CD4-positive, alpha-beta T cell (primary cell): ENCODE results near the gene SH3TC2. TPM values are rescaled to one million over a fixed set of nuclear protein-coding genes. Genes with fewer than 3 reads are reported as not detected.
A peak's percentile ranks its signal among the peaks of the same experiment; 100 is the strongest.

Source experiments
- ATAC-seq: fragments of 200-7000 bp; cut with Tn5 transposase; one replicate; pipeline ENCODE4 v1.10.0; 2022; ENCODE audit warnings: mild to moderate bottlenecking; ENCODE audit not compliant: poor library complexity
- CTCF ChIA-PET: fragments of 350-600 bp; sonication (Branson Sonifier 250); formaldehyde crosslinking; loops from one replicate; lab custom pipeline; 2021; ENCODE audit warnings: antibody characterized with exemption, inconsistent platforms; lab: Charles Lee
- POLR2A ChIA-PET: fragments of 350-600 bp; sonication (Branson Sonifier 250); formaldehyde crosslinking; loops from one replicate; lab custom pipeline; 2021; ENCODE audit warnings: antibody characterized with exemption, inconsistent platforms; lab: Charles Lee
- DNase-seq, 14 experiments: peaks; one replicate each; pipeline ENCODE4 v3.0.0-alpha.2; 2013 to 2020; ENCODE audit warnings: mixed read lengths in 2 of 14
- H3K27ac ChIP-seq, 2 donors: one replicate each; pipeline versions ENCODE4 v1.5.1 to v1.7.0; 2013; ENCODE audit warnings: low read length in 2 of 2, low read depth in 1 of 2, mild to moderate bottlenecking in 1 of 2
- H3K27me3 ChIP-seq, 2 experiments: 1 replicate in 1 of 2; 2 replicates in 1 of 2; pipeline versions ENCODE4 v1.6.1 to v1.7.0; 2013; ENCODE audit warnings: low read length in 2 of 2, control low read depth in 1 of 2, mild to moderate bottlenecking in 1 of 2, moderate library complexity in 1 of 2; ENCODE audit not compliant: insufficient read depth in 2 of 2, control insufficient read depth in 1 of 2
- H3K36me3 ChIP-seq: one replicate; pipeline ENCODE4 v1.6.1; 2013; ENCODE audit warnings: low read length, control low read depth; ENCODE audit not compliant: insufficient read depth
- H3K4me1 ChIP-seq: one replicate; pipeline ENCODE4 v1.6.1; 2013; ENCODE audit warnings: low read length, control low read depth; ENCODE audit not compliant: insufficient read depth
- H3K4me3 ChIP-seq: one replicate; pipeline ENCODE4 v1.5.1; 2013; ENCODE audit warnings: mild to moderate bottlenecking, low read length, moderate library complexity
- H3K9me3 ChIP-seq, 2 experiments: 1 replicate in 1 of 2; 2 replicates in 1 of 2; pipeline versions ENCODE4 v1.6.1 to v1.7.0; 2013; ENCODE audit warnings: low read length in 2 of 2, mild to moderate bottlenecking in 2 of 2, control low read depth in 1 of 2, moderate library complexity in 1 of 2; ENCODE audit not compliant: control insufficient read depth in 1 of 2, insufficient read depth in 1 of 2
- H3K27ac Mint-ChIP-seq: one replicate; pipeline ENCODE4 v1.8.0; 2020; ENCODE audit warnings: mixed read lengths
- H3K27me3 Mint-ChIP-seq: one replicate; pipeline ENCODE4 v1.8.0; 2021; ENCODE audit warnings: mixed read lengths
- H3K36me3 Mint-ChIP-seq: one replicate; pipeline ENCODE4 v1.8.0; 2021; ENCODE audit warnings: low read depth, mixed read lengths
- H3K4me1 Mint-ChIP-seq: one replicate; pipeline ENCODE4 v1.8.0; 2021; ENCODE audit warnings: low read depth, mixed read lengths
- H3K4me3 Mint-ChIP-seq: one replicate; pipeline ENCODE4 v1.8.0; 2020; ENCODE audit warnings: mild to moderate bottlenecking, mixed read lengths
- H3K9me3 Mint-ChIP-seq: one replicate; pipeline ENCODE4 v1.8.0; 2020; ENCODE audit warnings: mixed read lengths
- CTCF ChIP-seq: fragments of 200-600 bp; IDR thresholded peaks from one replicate; pipeline ENCODE4 v1.8.0; 2022; ENCODE audit warnings: antibody characterized with exemption, mild to moderate bottlenecking
- intact Hi-C, 2 experiments: fragments of 100-400 bp; cut with DNase I in 1 of 2; cut with micrococcal nuclease in 1 of 2; formaldehyde crosslinking; loops; one replicate each; pipeline versions ENCODE4 v1.15.1 to v1.9.0; 2023 to 2025; cut with DNase I, micrococcal nuclease
- total RNA-seq, 174 experiments: library from RNA in 2 of 174; stranded (reverse) in 2 of 174; gene quantifications; one replicate each; pipeline ENCODE4 v1.2.3 and lab custom pipeline; 2021 to 2026

Gene SH3TC2
- total RNA-seq, 2 experiments from 2014 or later: not detected

GRCh38 chr5:149045089-149045460 is 17.8 kb downstream of the SH3TC2 start:
- Histone ChIP-seq H3K4me3 (no peak overlapping the region), H3K4me1 (no peaks in the 10 kb centered on the region), H3K27ac (no peak overlapping the region), H3K36me3 (no peaks in the 10 kb centered on the region), H3K27me3 (no peaks in the 10 kb centered on the region), H3K9me3 (no peaks in the 10 kb centered on the region)
- Mint-ChIP-seq H3K27me3 (peaks cover 8% of the 10 kb centered on the region), H3K36me3 (no peaks in the 10 kb centered on the region), H3K4me3 (no peak overlapping the region), H3K4me1 (no peaks in the 10 kb centered on the region), H3K27ac (no peak overlapping the region), H3K9me3 (no peaks in the 10 kb centered on the region)
- ATAC-seq (no peak), DNase-seq (no peak)
- intact Hi-C loops: no loop called here
- no peak for TF ChIP-seq CTCF
- CTCF ChIA-PET: no interaction called here
- POLR2A ChIA-PET: interaction anchor here (0.6 kb wide), 1 partner anchor 1078 kb away, joined by 3 read pairs; no protein-coding TSS in a partner anchor

DNA sequence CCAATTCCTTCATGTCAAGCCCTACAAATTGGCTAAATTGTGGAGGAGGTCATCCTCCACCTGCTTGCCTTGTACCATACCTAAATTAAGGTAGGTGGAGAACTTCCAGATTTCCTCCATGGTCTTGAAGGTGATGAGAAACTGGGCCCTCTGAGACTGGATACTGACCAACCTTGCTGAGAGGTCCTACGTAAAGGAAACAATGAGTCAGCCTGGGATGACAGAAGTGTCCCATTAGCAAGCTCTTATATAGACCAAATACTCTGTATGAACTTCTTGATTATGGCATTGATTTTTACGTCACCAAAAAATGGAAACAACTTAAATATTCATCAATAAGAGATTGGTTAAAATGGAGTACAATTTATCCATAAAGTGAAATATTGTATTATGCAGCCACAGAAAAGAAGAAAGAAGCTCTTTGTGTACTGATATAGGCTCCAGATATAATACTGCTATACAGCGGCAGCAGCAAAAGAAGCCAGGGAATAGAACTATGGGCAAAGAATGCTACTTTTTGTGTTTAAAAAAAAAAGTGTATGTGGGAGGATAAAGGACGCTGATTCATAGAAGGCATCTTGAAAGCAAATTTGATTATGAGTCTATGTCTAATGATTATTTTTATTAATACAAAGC is 18.3 kb downstream of the SH3TC2 start:
- no peak overlapping the region for H3K27ac Mint-ChIP-seq
- POLR2A ChIA-PET: interaction anchor here (0.6 kb wide), 1 partner anchor 1077 kb away, joined by 3 read pairs; no protein-coding TSS in a partner anchor
- CTCF ChIA-PET: no interaction called here

GRCh38 chr5:149043641-149044040 is 19.2 kb downstream of the SH3TC2 start:
- no peak overlapping the region for H3K4me3 Mint-ChIP-seq
- no peaks in the 10 kb centered on the region for H3K4me1 ChIP-seq
- H3K36me3 Mint-ChIP-seq: no peaks in the 10 kb centered on the region
- intact Hi-C loops: no loop called here
- ATAC-seq (no peak), DNase-seq (no peak)
- POLR2A ChIA-PET: no interaction called here
- H3K9me3 Mint-ChIP-seq: no peaks in the 10 kb centered on the region
- no peak overlapping the region for H3K27ac Mint-ChIP-seq
- peaks cover 4% of the 10 kb centered on the region for H3K27me3 Mint-ChIP-seq
- no peaks in the 10 kb centered on the region for H3K9me3 ChIP-seq
- CTCF ChIA-PET: interaction anchor here (0.6 kb wide), 1 partner anchor 770 kb away, joined by 3 read pairs; no protein-coding TSS in a partner anchor
- no peak overlapping the region for H3K27ac ChIP-seq
- no peaks in the 10 kb centered on the region for H3K27me3 ChIP-seq
- no peaks in the 10 kb centered on the region for H3K36me3 ChIP-seq
- H3K4me1 Mint-ChIP-seq: no peaks in the 10 kb centered on the region
- no peak for TF ChIP-seq CTCF
- H3K4me3 ChIP-seq: no peak overlapping the region

More for the DNA sequence above, 18.3 kb downstream of the SH3TC2 start:
- Mint-ChIP-seq H3K36me3 (no peaks in the 10 kb centered on the region), H3K9me3 (no peaks in the 10 kb centered on the region), H3K27me3 (peaks cover 4% of the 10 kb centered on the region), H3K4me1 (no peaks in the 10 kb centered on the region), H3K4me3 (no peak overlapping the region)
- Histone ChIP-seq H3K27me3 (no peaks in the 10 kb centered on the region), H3K4me1 (no peaks in the 10 kb centered on the region), H3K27ac (no peak overlapping the region), H3K36me3 (no peaks in the 10 kb centered on the region), H3K9me3 (no peaks in the 10 kb centered on the region), H3K4me3 (no peak overlapping the region)
- intact Hi-C loops: no loop called here
- DNase-seq: peak in 2 of 14 experiments; percentile 13 to 20
- no peak for ATAC-seq
- TF ChIP-seq CTCF: no peak
